H1 (cell line): ENCODE results near the gene MCC. TPM values are rescaled to one million over a fixed set of nuclear protein-coding genes. Genes with fewer than 3 reads are reported as not detected.

Experiments
- CTCF ChIA-PET: fragments of 300-600 bp; sonication (Branson Sonifier 250); formaldehyde crosslinking; loops from one replicate; lab custom pipeline; 2021; ENCODE audit not compliant: partially characterized antibody; lab: Charles Lee
- POLR2A ChIA-PET: fragments of 300-600 bp; sonication (Branson Sonifier 250); formaldehyde crosslinking; loops from one replicate; lab custom pipeline; 2021; ENCODE audit warnings: inconsistent platforms; ENCODE audit not compliant: partially characterized antibody; lab: Charles Lee
- DNase-seq, 2 experiments: peaks; one replicate each; pipeline versions ENCODE4 v3.0.0 to v3.0.0-alpha.2; 2010 to 2022; ENCODE audit warnings: low spot score in 2 of 2, low read depth in 1 of 2, mixed read lengths in 1 of 2
- FAIRE-seq: peaks from 2 replicates; lab custom pipeline; 2011; peaks lifted over from hg19 to GRCh38; lab: Jason Lieb, UNC
- H2AFZ ChIP-seq: 2 replicates; pipeline ENCODE4 v1.8.1; 2012; ENCODE audit warnings: low read length, inconsistent platforms
- H2AK5ac ChIP-seq: 2 replicates; pipeline ENCODE4 v1.6.1; 2013; ENCODE audit warnings: low read depth, low read length
- H2BK120ac ChIP-seq: replicated peaks from 2 replicates; pipeline ENCODE3; 2013; ENCODE audit warnings: low read depth, low read length, inconsistent platforms
- H2BK12ac ChIP-seq: 2 replicates; pipeline ENCODE4 v1.6.1; 2013; ENCODE audit warnings: low read depth, low read length
- H2BK15ac ChIP-seq: 2 replicates; pipeline ENCODE4 v1.6.1; 2013; ENCODE audit warnings: low read length
- H2BK20ac ChIP-seq: 2 replicates; pipeline ENCODE4 v1.6.1; 2013; ENCODE audit warnings: low read length
- H2BK5ac ChIP-seq: 2 replicates; pipeline ENCODE4 v1.6.1; 2013; ENCODE audit warnings: low read depth, low read length
- H3K14ac ChIP-seq: 2 replicates; pipeline ENCODE4 v1.6.1; 2013; ENCODE audit warnings: inconsistent platforms; ENCODE audit not compliant: insufficient read length
- H3K18ac ChIP-seq: 2 replicates; pipeline ENCODE4 v1.6.1; 2013; ENCODE audit warnings: low read length; ENCODE audit errors: extremely low read depth
- H3K23ac ChIP-seq: 2 replicates; pipeline ENCODE4 v1.6.1; 2013; ENCODE audit warnings: inconsistent platforms; ENCODE audit not compliant: insufficient read length
- H3K23me2 ChIP-seq: 2 replicates; pipeline ENCODE4 v1.6.1; 2013; ENCODE audit warnings: low read depth, low read length
- H3K27ac ChIP-seq: 2 replicates; pipeline ENCODE4 v1.6.1; 2011; ENCODE audit warnings: low read depth, low read length, inconsistent platforms
- H3K27me3 ChIP-seq, 4 experiments: replicated peaks in 1 of 4; 1 replicate in 1 of 4; 2 replicates in 3 of 4; pipeline versions ENCODE4 v1.6.1 to v1.8.1; 2011 to 2013; ENCODE audit warnings: low read length in 3 of 4, mild to moderate bottlenecking in 3 of 4, inconsistent platforms in 2 of 4, mixed read lengths in 2 of 4, moderate library complexity in 1 of 4; ENCODE audit not compliant: control insufficient read depth in 3 of 4, insufficient read depth in 3 of 4; ENCODE audit errors: extremely low read depth in 1 of 4
- H3K36me3 ChIP-seq, 4 experiments: 2 replicates each; pipeline versions ENCODE4 v1.6.1 to v1.8.1; 2011 to 2013; ENCODE audit warnings: mild to moderate bottlenecking in 4 of 4, low read length in 3 of 4, moderate library complexity in 2 of 4, control low read depth in 1 of 4, inconsistent platforms in 1 of 4; ENCODE audit not compliant: insufficient read depth in 4 of 4, control insufficient read depth in 2 of 4
- H3K4ac ChIP-seq: replicated peaks from 2 replicates; pipeline ENCODE3; 2013; ENCODE audit warnings: low read length, low read depth, mixed read lengths, inconsistent platforms; ENCODE audit not compliant: insufficient read length
- H3K4me1 ChIP-seq, 4 experiments: replicated peaks in 1 of 4; 1 replicate in 1 of 4; 2 replicates in 3 of 4; pipeline versions ENCODE4 v1.6.1 to v1.8.1; 2011 to 2013; ENCODE audit warnings: low read length in 3 of 4, inconsistent platforms in 2 of 4, mixed read lengths in 1 of 4; ENCODE audit not compliant: insufficient read depth in 4 of 4, control insufficient read depth in 3 of 4
- H3K4me2 ChIP-seq, 2 experiments: 2 replicates each; pipeline versions ENCODE4 v1.6.1 to v1.8.1; 2011 to 2013; ENCODE audit warnings: low read depth in 2 of 2, low read length in 2 of 2, control low read depth in 1 of 2, inconsistent platforms in 1 of 2, mild to moderate bottlenecking in 1 of 2; ENCODE audit not compliant: insufficient read depth in 1 of 2
- H3K4me3 ChIP-seq, 4 experiments: fragments of 200-600, 300-600 bp in 1 of 4; sonication (generic), shearing (Covaris generic), sonication (Bioruptor Twin) in 1 of 4; 2 replicates each; pipeline versions ENCODE4 v1.5.1 to v1.8.1; 2011 to 2016; ENCODE audit warnings: low read length in 4 of 4, low read depth in 3 of 4, control low read depth in 2 of 4, inconsistent platforms in 2 of 4, mild to moderate bottlenecking in 2 of 4, mixed read lengths in 1 of 4, moderate library complexity in 1 of 4; ENCODE audit not compliant: insufficient read depth in 2 of 4; ENCODE audit errors: extremely low read depth in 1 of 4
- H3K56ac ChIP-seq: replicated peaks from 2 replicates; pipeline ENCODE3; 2013; ENCODE audit warnings: low read depth, mild to moderate bottlenecking, mixed read lengths, low read length, inconsistent platforms; ENCODE audit not compliant: insufficient read length
- H3K79me1 ChIP-seq: 2 replicates; pipeline ENCODE4 v1.6.1; 2013; ENCODE audit warnings: low read depth, low read length, control low read depth
- H3K79me2 ChIP-seq, 2 experiments: 2 replicates each; pipeline versions ENCODE4 v1.6.1 to v1.8.1; 2012 to 2013; ENCODE audit warnings: low read length in 2 of 2, mild to moderate bottlenecking in 2 of 2, inconsistent platforms in 1 of 2; ENCODE audit not compliant: insufficient read depth in 2 of 2, control insufficient read depth in 1 of 2
- H3K9ac ChIP-seq, 4 experiments: replicated peaks in 1 of 4; 1 replicate in 1 of 4; 2 replicates in 3 of 4; pipeline versions ENCODE4 v1.6.1 to v1.8.1; 2011 to 2013; ENCODE audit warnings: low read depth in 3 of 4, low read length in 3 of 4, control low read depth in 2 of 4, mild to moderate bottlenecking in 2 of 4, moderate library complexity in 2 of 4, inconsistent platforms in 1 of 4; ENCODE audit errors: extremely low read depth in 1 of 4
- H3K9me3 ChIP-seq, 2 experiments: 2 replicates each; pipeline versions ENCODE4 v1.6.1 to v1.8.1; 2012 to 2013; ENCODE audit warnings: mild to moderate bottlenecking in 2 of 2, moderate library complexity in 2 of 2, control low read depth in 1 of 2, inconsistent platforms in 1 of 2, low read depth in 1 of 2, low read length in 1 of 2, mixed read lengths in 1 of 2; ENCODE audit not compliant: insufficient read depth in 2 of 2
- H4K20me1 ChIP-seq, 2 experiments: replicated peaks in 1 of 2; 2 replicates each; pipeline versions ENCODE3 to v1.8.1; 2011 to 2013; ENCODE audit warnings: inconsistent platforms in 2 of 2, low read length in 2 of 2, mild to moderate bottlenecking in 1 of 2; ENCODE audit not compliant: insufficient read depth in 2 of 2, control insufficient read depth in 1 of 2
- H4K5ac ChIP-seq: 2 replicates; pipeline ENCODE4 v1.6.1; 2013; ENCODE audit warnings: low read length, low read depth, mixed read lengths, inconsistent platforms; ENCODE audit not compliant: insufficient read length
- H4K8ac ChIP-seq: 2 replicates; pipeline ENCODE4 v1.8.0; 2013; ENCODE audit warnings: mild to moderate bottlenecking, moderate library complexity, low read length, inconsistent platforms; ENCODE audit not compliant: insufficient read depth; ENCODE audit errors: extremely low read depth
- H4K91ac ChIP-seq: replicated peaks from 2 replicates; pipeline ENCODE3; 2013; ENCODE audit warnings: low read length, mixed read lengths, inconsistent platforms; ENCODE audit not compliant: insufficient read length
- BCL11A ChIP-seq, 2 experiments: IDR thresholded peaks; one replicate each; pipeline ENCODE4 v1.6.1; 2011; ENCODE audit warnings: low read depth in 2 of 2, low read length in 2 of 2, mild to moderate bottlenecking in 2 of 2
- BRCA1 ChIP-seq: IDR thresholded peaks from 2 replicates; pipeline ENCODE4 v1.6.1; 2012; ENCODE audit warnings: low read depth, low read length, improper control_type of control experiment
- CBX5 ChIP-seq: fragments of 300-800, 300-1000 bp; sonication (generic); IDR thresholded peaks from 2 replicates; pipeline ENCODE4 v1.7.1; 2016; ENCODE audit warnings: antibody characterized with exemption, low read length, low read depth
- RAD21 ChIP-seq, 2 experiments: IDR thresholded peaks in 1 of 2; conservative IDR thresholded peaks in 1 of 2; 2 replicates each; pipeline ENCODE4 v1.6.1; 2011; ENCODE audit warnings: low read depth in 2 of 2, low read length in 2 of 2, improper control_type of control experiment in 1 of 2, inconsistent platforms in 1 of 2, mild to moderate bottlenecking in 1 of 2, moderate library complexity in 1 of 2
- SAP30 ChIP-seq: fragments of 300-600 bp; sonication (generic); IDR thresholded peaks from 2 replicates; pipeline ENCODE4 v1.7.1; 2012; ENCODE audit warnings: low read length, moderate library complexity, mild to moderate bottlenecking, inconsistent platforms; ENCODE audit not compliant: insufficient read depth, insufficient replicate concordance
- SIN3A ChIP-seq, 2 experiments: IDR thresholded peaks in 1 of 2; conservative IDR thresholded peaks in 1 of 2; 2 replicates each; pipeline ENCODE4 v1.6.1; 2011 to 2012; ENCODE audit warnings: low read length in 2 of 2, improper control_type of control experiment in 1 of 2, low read depth in 1 of 2, mild to moderate bottlenecking in 1 of 2
- SP4 ChIP-seq: IDR thresholded peaks from 2 replicates; pipeline ENCODE4 v1.6.1; 2012; ENCODE audit warnings: low read length, inconsistent platforms
- ZNF274 ChIP-seq: IDR thresholded peaks from 2 replicates; pipeline ENCODE4 v1.7.0; 2012; ENCODE audit warnings: low read length, borderline replicate concordance; ENCODE audit errors: extremely low read depth
- WGBS, 2 experiments: shearing (Covaris generic) in 1 of 2; methylation state at CpG; one replicate each; pipeline versions ENCODE4 v1.1.6 to v1.1.7; 2013 to 2015; ENCODE audit warnings: low lambda C conversion rate in 2 of 2, mixed read lengths in 2 of 2, inconsistent platforms in 1 of 2, low coverage in 1 of 2, missing lambda C conversion rate in 1 of 2; ENCODE audit not compliant: insufficient replicate concordance in 2 of 2, insufficient coverage in 1 of 2, insufficient read length in 1 of 2; ENCODE audit errors: extremely low coverage in 1 of 2, missing lambda C conversion rate in 1 of 2; 5-methylcytosine and 5-hydroxymethylcytosine counted together
- polyA plus RNA-seq, 7 experiments: library from polyadenylated mRNA; depleted of rRNA in 3 of 7; stranded (reverse) in 5 of 7; unstranded in 2 of 7; fragments of >200 nt in 5 of 7; fragments of 200-250 nt in 2 of 7; gene quantifications; 1 replicate in 5 of 7; 2 replicates in 1 of 7; 4 replicates in 1 of 7; pipeline versions ENCODE4 v1.2.1 to v1.2.3, GENCODE V29; 2011 to 2013; ENCODE audit warnings: missing spikeins in 2 of 7, mixed read lengths in 2 of 7
- total RNA-seq: library from RNA; stranded (reverse); fragmentation: NEBNext Ultra II Directional; extraction: Animal tissue kit (Norgen Biotek cat#: 25700); gene quantifications from 2 replicates; pipeline ENCODE4 v1.2.1, GENCODE V29; 2021
- TF ChIP-seq, protein P1 (sequence below), 3 experiments: IDR thresholded peaks; 1 replicate in 2 of 3; 2 replicates in 1 of 3; pipeline versions ENCODE4 v1.5.1 to v1.6.1; 2011; ENCODE audit warnings: low read length in 3 of 3, mild to moderate bottlenecking in 3 of 3, inconsistent platforms in 2 of 3, low read depth in 1 of 3, moderate library complexity in 1 of 3; ENCODE audit not compliant: insufficient read depth in 1 of 3; ENCODE audit errors: control extremely low read depth in 1 of 3

MCC gene
- total and polyA plus RNA-seq, 2 of the 8 experiments (the other 6 are each of a cell fraction or from before 2014, with no cell fraction given): 2.6 to 18.3 TPM

DNA sequence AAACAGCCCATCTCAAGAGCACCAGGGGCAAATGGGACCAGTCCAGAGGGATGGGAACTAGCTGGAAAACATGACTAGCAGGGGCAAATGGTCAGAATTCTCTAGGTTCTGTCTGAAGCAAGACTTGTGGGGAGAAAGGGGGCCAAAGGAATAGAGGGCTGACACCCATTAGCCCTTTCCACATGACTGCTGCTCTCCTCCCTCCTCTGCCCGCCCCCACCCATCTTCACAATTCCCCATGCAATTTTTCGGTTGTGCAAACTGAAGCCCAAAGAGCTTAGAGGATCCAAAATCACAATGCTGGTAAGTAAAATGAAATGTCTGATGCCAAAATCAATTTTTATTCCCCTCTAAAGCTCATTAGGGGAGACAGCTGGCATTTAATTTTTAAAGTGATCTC, 304.6 kb downstream of the MCC start:
- H3K4me3 ChIP-seq: no peak overlapping the region
- H3K18ac ChIP-seq: no peak overlapping the region
- no peaks in the 10 kb centered on the region for H4K20me1 ChIP-seq
- no peaks in the 10 kb centered on the region for H3K79me2 ChIP-seq
- H2BK120ac ChIP-seq: no peak overlapping the region
- CTCF ChIA-PET: interaction anchor here (1.0 to 2.8 kb wide), 9 partner anchors 8 to 422 kb away, joined by 3 to 12 read pairs (median 4); no protein-coding TSS in a partner anchor
- no peak overlapping the region for H2BK5ac ChIP-seq
- no peak overlapping the region for H3K4me2 ChIP-seq
- no peak overlapping the region for H3K14ac ChIP-seq
- no peak overlapping the region for H3K27ac ChIP-seq
- H3K79me1 ChIP-seq: peaks cover 3% of the 10 kb centered on the region; the same call in 1 of the 2 replicates
- H3K23ac ChIP-seq: no peak overlapping the region
- no peak overlapping the region for H2AFZ ChIP-seq
- no peaks in the 10 kb centered on the region for H3K36me3 ChIP-seq
- H2BK20ac ChIP-seq: no peak overlapping the region
- H3K4ac ChIP-seq: no peak overlapping the region
- H2AK5ac ChIP-seq: no peak overlapping the region
- H2BK15ac ChIP-seq: no peak overlapping the region
- H3K56ac ChIP-seq: no peak overlapping the region
- no peak overlapping the region for H2BK12ac ChIP-seq
- peaks cover 0 to 6% (median 0%) of the 10 kb centered on the region in 4 experiments; a peak in 4 of 7 replicates for H3K4me1 ChIP-seq
- POLR2A ChIA-PET: no interaction called here
- no peaks in the 10 kb centered on the region for H3K27me3 ChIP-seq
- no peak overlapping the region for H4K5ac ChIP-seq
- DNase-seq (no peak), FAIRE-seq (no peak)
- H4K8ac ChIP-seq: no peak overlapping the region
- no peaks in the 10 kb centered on the region for H3K23me2 ChIP-seq
- 88% methylated on average over 2 of the region's 2 CpGs; no CpG with 5 or more reads in 1 of the 2 experiments for WGBS, 2 experiments
- H4K91ac ChIP-seq: no peak overlapping the region
- no peak overlapping the region for H3K9ac ChIP-seq
- no peaks in the 10 kb centered on the region for H3K9me3 ChIP-seq
- no peak for TF ChIP-seq RAD21 (IDR thresholded peaks at IDR 0.05 in 1 of 2, conservative IDR thresholded peaks at IDR 0.05 in 1 of 2; ENCODE audit: low read depth in 2 of 2, low read length in 2 of 2)
- no peak for TF ChIP-seq BRCA1
- no peak for TF ChIP-seq BCL11A (IDR thresholded peaks at IDR 0.05; ENCODE audit: low read depth in 2 of 2, low read length in 2 of 2)
- TF ChIP-seq SP4: no peak
- no peak for TF ChIP-seq ZNF274
- no peak for TF ChIP-seq SIN3A (conservative IDR thresholded peaks at IDR 0.05 in 1 of 2, IDR thresholded peaks at IDR 0.05 in 1 of 2; ENCODE audit: low read depth in 1 of 2, low read length in 2 of 2)
- TF ChIP-seq SAP30: no peak
- TF ChIP-seq CBX5: no peak
- TF ChIP-seq, protein P1, sequence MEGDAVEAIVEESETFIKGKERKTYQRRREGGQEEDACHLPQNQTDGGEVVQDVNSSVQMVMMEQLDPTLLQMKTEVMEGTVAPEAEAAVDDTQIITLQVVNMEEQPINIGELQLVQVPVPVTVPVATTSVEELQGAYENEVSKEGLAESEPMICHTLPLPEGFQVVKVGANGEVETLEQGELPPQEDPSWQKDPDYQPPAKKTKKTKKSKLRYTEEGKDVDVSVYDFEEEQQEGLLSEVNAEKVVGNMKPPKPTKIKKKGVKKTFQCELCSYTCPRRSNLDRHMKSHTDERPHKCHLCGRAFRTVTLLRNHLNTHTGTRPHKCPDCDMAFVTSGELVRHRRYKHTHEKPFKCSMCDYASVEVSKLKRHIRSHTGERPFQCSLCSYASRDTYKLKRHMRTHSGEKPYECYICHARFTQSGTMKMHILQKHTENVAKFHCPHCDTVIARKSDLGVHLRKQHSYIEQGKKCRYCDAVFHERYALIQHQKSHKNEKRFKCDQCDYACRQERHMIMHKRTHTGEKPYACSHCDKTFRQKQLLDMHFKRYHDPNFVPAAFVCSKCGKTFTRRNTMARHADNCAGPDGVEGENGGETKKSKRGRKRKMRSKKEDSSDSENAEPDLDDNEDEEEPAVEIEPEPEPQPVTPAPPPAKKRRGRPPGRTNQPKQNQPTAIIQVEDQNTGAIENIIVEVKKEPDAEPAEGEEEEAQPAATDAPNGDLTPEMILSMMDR (IDR thresholded peaks at IDR 0.05; ENCODE audit: control extremely low read depth in 1 of 3, insufficient read depth in 1 of 3, low read depth in 1 of 3, low read length in 3 of 3): no peak
